Lung (tissue), 12 donors: ENCODE data around the gene BICDL1. TPM values are rescaled to one million over a fixed set of nuclear protein-coding genes. Genes with fewer than 3 reads are reported as not detected.

Experiments used
- ATAC-seq: fragments of 200-7000 bp; cut with Tn5 transposase; one replicate; pipeline ENCODE4 v1.9.1; 2020; ENCODE audit warnings: moderate number of reproducible peaks; ENCODE audit not compliant: insufficient read depth, low FRiP score
- DNase-seq, 3 donors: peaks; one replicate each; pipeline ENCODE4 v3.0.0-alpha.2; 2013 to 2017
- H3K27ac ChIP-seq, 2 donors: one replicate each; pipeline ENCODE4 v1.5.1; 2013; ENCODE audit warnings: mild to moderate bottlenecking in 2 of 2, moderate library complexity in 2 of 2, control low read depth in 1 of 2, inconsistent platforms in 1 of 2, low read depth in 1 of 2, low read length in 1 of 2
- H3K27me3 ChIP-seq, 3 donors: one replicate each; pipeline ENCODE4 v1.5.1; 2013; ENCODE audit warnings: low read length in 2 of 3; ENCODE audit not compliant: control insufficient read depth in 3 of 3, insufficient read depth in 3 of 3
- H3K36me3 ChIP-seq, 4 donors: one replicate each; pipeline ENCODE4 v1.5.1; 2013; ENCODE audit warnings: low read length in 4 of 4, mild to moderate bottlenecking in 1 of 4, moderate library complexity in 1 of 4; ENCODE audit not compliant: control insufficient read depth in 4 of 4, insufficient read depth in 4 of 4
- H3K4me1 ChIP-seq, 5 donors: one replicate each; pipeline ENCODE4 v1.5.1; 2013; ENCODE audit warnings: low read length in 5 of 5, mild to moderate bottlenecking in 2 of 5, moderate library complexity in 1 of 5; ENCODE audit not compliant: control insufficient read depth in 5 of 5, insufficient read depth in 5 of 5
- H3K4me3 ChIP-seq: one replicate; pipeline ENCODE4 v1.5.1; 2013; ENCODE audit warnings: mild to moderate bottlenecking, control low read depth, moderate library complexity
- H3K9ac ChIP-seq, 2 donors: one replicate each; pipeline ENCODE4 v1.5.1; 2013; ENCODE audit warnings: low read length in 2 of 2, control low read depth in 1 of 2; ENCODE audit not compliant: insufficient read depth in 1 of 2
- H3K9me3 ChIP-seq, 4 donors: one replicate each; pipeline ENCODE4 v1.5.1; 2013; ENCODE audit warnings: low read length in 3 of 4, mild to moderate bottlenecking in 1 of 4, moderate library complexity in 1 of 4; ENCODE audit not compliant: control insufficient read depth in 4 of 4, insufficient read depth in 3 of 4
- CTCF ChIP-seq: IDR thresholded peaks from 2 replicates; pipeline ENCODE4 v1.5.1; 2012; ENCODE audit warnings: mild to moderate bottlenecking; ENCODE audit errors: control extremely low read depth, extremely low read depth
- WGBS, 2 donors: extraction: QIAGEN DNeasy Blood & Tissue Kit; methylation state at CpG; one replicate each; pipeline ENCODE4 v1.1.7; 2013; 5-methylcytosine and 5-hydroxymethylcytosine counted together
- polyA plus RNA-seq, 2 donors: library from polyadenylated mRNA; stranded (reverse); fragments of 200-250 nt; gene quantifications; one replicate each; pipeline ENCODE4 v1.2.1, GENCODE V29; 2013
- total RNA-seq, 2 donors: library from RNA; depleted of rRNA in 1 of 2; stranded (reverse); fragments of >200 nt in 1 of 2; gene quantifications; one replicate each; pipeline ENCODE4 v1.2.1, GENCODE V29; 2014 to 2021
- donor health status: control.
- donor health status: control.
- donor health status: Bipolar disorder and iron deficiency.
- donor health status: healthy.
- donor health status: DM: yes; HTN: yes; CAD: no.

The BICDL1 gene
- total and polyA plus RNA-seq, 4 donors = 5.2 to 23.7 (median 13.7) TPM

GRCh38 chr12:120092551-120093335 lies 103.7 kb downstream of the BICDL1 start:
- no peak for TF ChIP-seq CTCF
- H3K4me1 ChIP-seq = peaks cover 0 to 10% (median 0%) of the 10 kb centered on the region in 5 donors
- no peak overlapping the region for H3K9ac ChIP-seq
- H3K4me3 ChIP-seq = no peak overlapping the region
- no peaks in the 10 kb centered on the region for H3K27me3 ChIP-seq
- H3K27ac ChIP-seq = no peak overlapping the region
- ATAC-seq (no peak), DNase-seq (no peak)
- 90% methylated on average over 23 of the region's 23 CpGs for WGBS, 2 donors
- no peaks in the 10 kb centered on the region for H3K9me3 ChIP-seq
- H3K36me3 ChIP-seq = peaks cover 0 to 48% (median 3%) of the 10 kb centered on the region in 4 donors

GRCh38 chr12:120093336-120093591 lies 104.2 kb downstream of the BICDL1 start:
- ATAC-seq (no peak), DNase-seq (peak in 1 of 3 donors; percentile 21)
- TF ChIP-seq CTCF = no peak
- no peak overlapping the region for H3K4me3 ChIP-seq
- H3K36me3 ChIP-seq = peaks cover 0 to 52% (median 5%) of the 10 kb centered on the region in 4 donors
- no peaks in the 10 kb centered on the region for H3K9me3 ChIP-seq
- H3K27ac ChIP-seq = no peak overlapping the region
- peaks cover 0 to 10% (median 0%) of the 10 kb centered on the region in 5 donors for H3K4me1 ChIP-seq
- WGBS, 2 donors = 87 to 88% methylated on average over 4 of the region's 4 CpGs
- no peak overlapping the region for H3K9ac ChIP-seq
- no peaks in the 10 kb centered on the region for H3K27me3 ChIP-seq

GRCh38 chr12:120093592-120094355 lies 104.7 kb downstream of the BICDL1 start:
- Histone ChIP-seq H3K27ac (no peak overlapping the region), H3K4me3 (no peak overlapping the region), H3K9ac (no peak overlapping the region), H3K27me3 (no peaks in the 10 kb centered on the region), H3K9me3 (no peaks in the 10 kb centered on the region), H3K4me1 (peaks cover 0 to 10% (median 0%) of the 10 kb centered on the region in 5 donors), H3K36me3 (peaks cover 0 to 57% (median 9%) of the 10 kb centered on the region in 4 donors)
- 58 to 62% methylated on average over 17 of the region's 17 CpGs for WGBS, 2 donors
- DNase-seq = peak; percentile 31 to 37 (median 33)
- ATAC-seq = no peak
- TF ChIP-seq CTCF = no peak
